GM19328 (cell line): ENCODE data around the gene FURIN.
A peak's percentile ranks its signal among the peaks of the same experiment; 100 is the strongest.
"Not testable (repeated sequence)": the region's sequence is repeated elsewhere in the genome, so short reads cannot be mapped to it uniquely, and the experiment has no call there.

Source experiments
- ATAC-seq: cut with Tn5 transposase; IDR thresholded peaks from one replicate; pipeline ENCODE4 v1.9.1; 2021; ENCODE audit warnings: mild to moderate bottlenecking, moderate library complexity; ENCODE audit not compliant: unreplicated experiment

The FURIN gene

GRCh38 chr15:90901175-90902039 lies 33.0 kb downstream of the FURIN start:
- no peak for ATAC-seq

DNA sequence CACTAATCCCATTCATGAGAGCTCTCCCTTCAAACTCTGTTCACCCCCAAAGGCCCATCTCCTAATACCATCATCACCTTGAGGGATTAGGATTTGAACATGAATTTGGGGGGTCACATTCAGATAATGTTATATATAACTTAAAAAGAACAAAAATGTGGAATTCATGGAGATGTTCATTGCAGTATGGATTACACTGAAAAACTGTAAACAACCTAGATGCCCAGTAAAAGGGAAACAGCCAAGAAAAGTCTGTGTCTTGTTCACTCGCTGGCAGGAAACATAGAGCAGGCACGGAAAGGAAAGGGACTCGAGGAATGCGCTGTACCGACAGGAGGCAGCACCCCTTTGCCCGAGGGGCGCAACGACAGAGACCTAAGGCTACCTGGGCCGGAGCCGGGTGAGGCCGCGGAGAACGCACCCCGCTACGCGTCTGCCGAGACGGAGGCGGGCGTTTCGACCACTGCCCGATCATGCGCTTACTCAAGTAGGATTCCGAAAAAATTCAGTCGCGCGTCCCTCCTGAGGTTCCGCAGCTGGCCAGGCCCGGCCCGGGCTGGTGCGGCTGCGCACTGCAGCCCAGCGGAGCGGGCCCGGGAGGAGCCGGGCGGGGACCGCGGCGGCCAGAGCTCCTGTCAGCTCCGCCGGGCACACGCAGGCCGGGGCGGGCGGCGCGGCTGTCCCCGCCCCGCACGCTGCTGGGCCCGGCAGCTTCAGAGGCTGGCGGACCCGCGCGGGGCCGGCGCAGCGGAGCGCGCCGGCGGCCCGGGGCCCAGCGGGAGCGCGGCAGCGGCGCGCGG lies 33.9 kb downstream of the FURIN start:
- peak; percentile 59 for ATAC-seq

- ATAC-seq: peak; percentile 50
Observed at GRCh38 chr15:90902840-90903732, 34.7 kb downstream of the FURIN start, which contains the start of gene MAN2A2. Gene MAN2A2 (plus strand): TSS chr15:90903302. CDS start chr15:90904208, 906 bp downstream.

DNA sequence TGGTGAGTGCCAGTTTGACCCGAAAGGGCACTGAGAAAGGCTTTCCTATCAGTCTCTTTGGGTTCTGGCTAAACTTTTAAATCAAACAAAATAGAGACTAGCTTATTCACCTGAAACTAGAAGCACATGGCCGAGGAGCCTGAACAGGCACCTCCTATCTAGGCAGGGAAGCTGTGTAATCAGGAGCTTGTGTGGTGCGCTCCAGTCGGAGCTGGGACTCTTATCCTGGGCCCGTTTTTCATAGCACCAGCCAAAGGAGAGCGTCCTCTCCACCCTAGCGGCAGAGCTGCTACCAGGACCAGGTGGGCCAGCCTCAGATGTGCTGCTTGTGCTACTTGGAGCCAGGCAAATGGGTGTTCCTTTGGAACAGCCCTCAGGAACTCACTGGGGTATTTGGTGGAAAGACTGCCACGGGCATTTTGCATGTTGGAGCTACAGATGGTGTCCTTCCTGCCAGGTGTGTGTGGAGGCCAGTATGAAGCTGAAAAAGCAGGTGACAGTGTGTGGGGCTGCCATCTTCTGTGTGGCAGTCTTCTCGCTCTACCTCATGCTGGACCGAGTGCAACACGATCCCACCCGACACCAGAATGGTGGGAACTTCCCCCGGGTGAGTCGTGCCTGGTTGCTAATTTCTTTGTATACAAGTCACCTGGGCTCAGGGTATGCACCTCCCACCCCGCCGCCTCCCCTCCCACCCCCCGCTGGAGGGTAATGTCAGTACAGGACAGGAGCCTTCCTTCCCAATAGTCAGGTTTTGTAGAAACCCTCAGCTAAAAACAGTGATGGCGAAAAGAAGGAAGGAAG lies 35.5 kb downstream of the FURIN start:
- no peak for ATAC-seq

- ATAC-seq: no peak
Observed at GRCh38 chr15:90904746-90905145, 36.4 kb downstream of the FURIN start.

GRCh38 chr15:90905306-90906180 lies 37.2 kb downstream of the FURIN start:
- ATAC-seq: no peak

DNA sequence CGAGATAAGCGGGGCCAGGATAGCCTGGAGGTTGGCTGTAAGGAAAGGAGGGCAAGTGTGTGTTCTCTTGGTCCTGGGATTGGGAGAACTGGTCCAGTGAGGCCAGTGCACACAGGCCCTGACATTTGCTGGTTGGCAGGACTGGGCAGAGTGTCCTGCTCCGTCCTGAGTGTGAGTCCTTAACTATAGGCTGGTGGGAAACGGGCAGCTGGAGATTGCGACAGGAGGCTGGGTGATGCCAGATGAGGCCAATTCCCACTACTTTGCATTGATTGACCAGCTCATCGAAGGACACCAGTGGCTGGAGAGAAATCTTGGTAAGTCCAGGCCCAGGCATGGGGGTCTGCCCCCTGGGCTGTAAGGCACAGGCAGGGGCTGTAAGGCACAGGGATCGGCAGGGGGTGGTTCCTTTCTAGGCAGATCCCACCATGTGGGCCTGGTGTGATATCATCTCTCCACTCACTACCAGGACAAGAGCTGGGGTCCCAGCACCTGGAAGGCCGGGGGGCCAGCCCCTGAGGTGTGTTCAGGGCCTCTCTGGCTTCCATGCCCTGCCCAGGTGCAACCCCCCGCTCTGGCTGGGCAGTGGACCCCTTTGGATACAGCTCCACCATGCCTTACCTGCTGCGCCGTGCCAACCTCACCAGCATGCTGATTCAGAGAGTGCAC lies 37.9 kb downstream of the FURIN start:
- ATAC-seq: no peak

DNA sequence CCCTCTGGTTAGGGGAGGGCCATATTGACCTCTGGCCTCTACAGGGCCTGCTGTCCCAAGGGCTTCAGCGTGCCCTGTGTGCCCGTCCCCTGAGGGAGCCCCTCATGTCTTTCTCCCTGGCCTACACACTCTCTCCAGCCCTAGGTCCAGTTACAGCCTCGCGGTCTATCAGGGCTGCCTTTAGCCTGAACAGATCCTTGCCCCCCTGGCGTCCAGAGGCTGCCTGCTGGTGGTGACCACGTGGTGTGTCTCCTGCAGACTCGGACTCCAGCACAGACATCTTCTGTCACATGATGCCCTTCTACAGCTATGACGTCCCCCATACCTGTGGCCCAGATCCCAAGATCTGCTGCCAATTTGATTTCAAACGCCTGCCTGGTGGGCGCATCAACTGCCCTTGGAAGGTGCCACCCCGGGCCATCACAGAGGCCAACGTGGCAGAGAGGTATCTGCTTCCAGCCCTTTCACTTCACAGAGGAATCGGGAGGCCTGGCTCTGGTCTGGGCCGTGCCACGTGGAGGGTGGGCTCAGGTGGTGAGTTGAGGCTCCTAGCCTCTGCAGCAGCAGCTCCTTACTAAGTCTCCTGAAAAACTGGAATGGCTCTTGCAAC lies 38.8 kb downstream of the FURIN start:
- no peak for ATAC-seq

GRCh38 chr15:90907838-90908507 lies 39.6 kb downstream of the FURIN start:
- no peak for ATAC-seq

DNA sequence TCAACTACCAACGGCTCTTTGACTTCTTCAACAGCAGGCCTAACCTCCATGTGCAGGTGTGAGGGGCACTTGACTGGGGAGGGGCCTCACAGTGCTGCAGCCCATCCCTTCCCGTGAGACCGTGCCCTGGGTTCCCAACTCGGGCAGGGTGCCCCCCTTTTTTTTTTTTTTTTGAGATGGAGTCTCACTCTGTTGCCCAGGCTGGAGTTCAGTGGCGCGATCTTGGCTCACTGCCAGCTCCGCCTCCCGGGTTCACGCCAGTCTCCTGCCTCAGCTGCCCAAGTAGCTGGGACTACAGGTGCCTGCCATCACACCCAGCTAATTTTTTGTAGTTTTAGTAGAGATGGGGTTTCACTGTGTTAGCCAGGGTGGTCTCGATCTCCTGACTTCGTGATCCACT lies 41.1 kb downstream of the FURIN start:
- ATAC-seq: not testable (repeated sequence)

GRCh38 chr15:90909976-90910375 lies 41.6 kb downstream of the FURIN start:
- no peak for ATAC-seq

DNA sequence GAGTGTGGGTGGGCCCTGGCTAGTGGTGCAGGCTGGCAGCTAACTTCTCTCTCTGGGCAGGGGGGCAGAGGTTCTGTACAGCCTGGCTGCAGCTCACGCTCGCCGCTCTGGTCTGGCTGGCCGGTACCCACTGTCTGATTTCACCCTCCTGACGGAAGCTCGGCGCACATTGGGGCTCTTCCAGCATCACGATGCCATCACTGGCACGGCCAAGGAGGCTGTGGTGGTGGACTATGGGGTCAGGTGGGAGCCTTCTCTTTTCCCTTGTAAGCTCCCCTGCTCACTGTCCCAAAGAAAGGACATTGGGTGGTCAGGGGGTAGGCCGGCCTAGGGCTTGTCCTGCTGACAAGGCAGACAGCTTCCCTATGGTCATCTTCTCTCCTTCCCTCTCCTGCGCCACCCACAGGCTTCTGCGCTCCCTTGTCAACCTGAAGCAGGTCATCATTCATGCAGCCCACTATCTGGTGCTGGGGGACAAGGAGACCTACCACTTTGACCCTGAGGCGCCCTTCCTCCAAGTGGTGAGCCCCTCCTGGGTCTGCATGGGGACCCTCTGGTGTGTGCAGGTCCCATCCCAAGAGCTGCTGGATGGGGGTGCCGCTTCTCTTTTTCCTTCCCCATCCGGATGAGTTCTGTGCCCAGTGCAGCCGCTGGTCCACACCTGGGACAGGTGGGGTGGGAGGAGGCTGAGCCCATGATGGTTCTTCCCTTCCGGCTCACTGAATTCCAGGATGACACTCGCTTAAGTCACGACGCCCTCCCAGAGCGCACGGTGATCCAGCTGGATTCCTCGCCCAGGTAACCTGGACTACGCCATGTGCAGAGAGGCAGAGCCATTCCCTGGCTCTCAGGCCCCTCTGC lies 42.3 kb downstream of the FURIN start:
- ATAC-seq: no peak

DNA sequence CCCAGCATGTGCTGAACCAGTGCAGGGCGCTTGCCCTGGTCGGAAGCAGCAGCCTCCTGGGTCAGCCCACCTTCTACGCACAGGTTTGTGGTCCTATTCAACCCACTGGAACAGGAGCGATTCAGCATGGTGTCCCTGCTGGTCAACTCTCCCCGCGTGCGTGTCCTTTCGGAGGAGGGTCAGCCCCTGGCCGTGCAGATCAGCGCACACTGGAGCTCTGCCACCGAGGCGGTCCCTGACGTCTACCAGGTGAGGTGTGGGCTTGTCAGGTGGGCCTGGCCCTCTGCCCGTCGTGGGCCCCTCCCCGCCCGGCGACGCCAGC lies 42.9 kb downstream of the FURIN start:
- no peak for ATAC-seq

- ATAC-seq: no peak
Observed at GRCh38 chr15:90911906-90912769, 43.8 kb downstream of the FURIN start.

DNA sequence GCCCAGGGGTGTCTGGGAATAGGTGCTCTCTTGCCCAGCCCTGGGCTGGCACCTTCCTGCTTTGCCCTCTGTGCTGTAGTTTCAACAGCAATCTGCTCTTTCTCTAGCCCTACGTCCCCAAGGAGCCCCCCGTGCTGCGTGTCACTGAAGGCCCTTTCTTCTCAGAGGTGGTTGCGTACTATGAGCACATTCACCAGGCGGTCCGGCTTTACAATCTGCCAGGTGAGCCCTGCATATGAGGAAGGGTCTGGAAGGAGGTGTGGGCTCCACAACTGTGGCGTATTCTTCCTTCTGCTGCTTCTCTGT lies 44.3 kb downstream of the FURIN start:
- ATAC-seq: no peak

DNA sequence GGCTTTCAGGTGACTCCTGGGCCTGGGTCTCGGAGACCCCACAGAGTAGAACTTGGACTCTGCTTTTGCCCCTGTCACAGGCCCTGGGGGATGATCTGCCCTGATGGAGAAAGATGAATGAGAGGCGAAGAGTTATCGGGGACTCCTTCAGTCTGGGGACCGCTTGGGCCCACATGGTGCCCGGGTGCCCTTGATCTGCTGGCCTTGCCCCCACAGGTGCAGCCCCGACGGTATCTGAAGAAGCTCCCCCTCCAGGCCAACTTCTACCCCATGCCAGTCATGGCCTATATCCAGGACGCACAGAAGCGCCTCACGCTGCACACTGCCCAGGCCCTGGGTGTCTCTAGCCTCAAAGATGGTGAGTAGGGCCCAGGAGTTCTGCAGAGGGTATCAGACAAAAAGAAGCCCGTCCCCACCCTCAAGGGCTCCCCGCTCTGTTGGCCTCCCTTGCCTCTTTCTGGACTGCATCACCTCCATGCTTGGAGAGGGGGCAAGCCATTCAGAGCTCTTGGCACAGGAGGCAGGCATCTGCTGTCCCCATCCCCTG lies 45.1 kb downstream of the FURIN start:
- no peak for ATAC-seq
